Astrocyte of the spinal cord (primary cell): ENCODE measurements around the gene MYOG.

Experiments
- DNase-seq: peaks from one replicate; pipeline ENCODE4 v3.0.0; 2011; ENCODE audit warnings: low read depth, low spot score
- H3K4me3 ChIP-seq: 2 replicates; pipeline ENCODE4 v1.5.1; 2011; ENCODE audit warnings: low read depth, mild to moderate bottlenecking, low read length, moderate library complexity
- in situ Hi-C: cut with HindIII; loops from 2 replicates; pipeline ENCODE4 v1.10.0; 2017; ENCODE audit warnings: low sequenced_read_pairs
- TF ChIP-seq, protein P1 (sequence below): IDR thresholded peaks from 2 replicates; pipeline ENCODE4 v1.5.1; 2012; ENCODE audit warnings: low read depth, mild to moderate bottlenecking, low read length, inconsistent platforms

Gene MYOG

DNA sequence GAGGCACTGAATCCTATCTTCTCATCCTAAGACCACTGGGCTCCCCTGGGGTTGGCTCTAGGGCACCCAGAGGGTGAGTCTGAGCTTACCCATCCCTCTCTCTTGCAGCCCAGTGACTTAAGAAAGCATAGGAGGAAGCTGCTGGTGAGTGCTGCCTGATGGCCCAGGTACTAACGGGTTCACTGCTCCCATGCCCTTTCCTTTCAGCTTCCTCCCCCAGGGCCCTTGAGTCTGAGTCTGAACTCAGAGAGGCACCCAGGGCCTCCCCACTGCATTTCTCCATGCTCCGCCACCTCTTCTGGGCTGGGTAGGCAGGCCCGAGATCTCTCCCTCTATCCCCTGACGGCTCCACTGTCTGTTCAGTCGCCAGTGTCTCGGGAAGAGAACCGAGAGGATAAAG is 29.8 kb downstream of the MYOG start:
- TF ChIP-seq, protein P1, sequence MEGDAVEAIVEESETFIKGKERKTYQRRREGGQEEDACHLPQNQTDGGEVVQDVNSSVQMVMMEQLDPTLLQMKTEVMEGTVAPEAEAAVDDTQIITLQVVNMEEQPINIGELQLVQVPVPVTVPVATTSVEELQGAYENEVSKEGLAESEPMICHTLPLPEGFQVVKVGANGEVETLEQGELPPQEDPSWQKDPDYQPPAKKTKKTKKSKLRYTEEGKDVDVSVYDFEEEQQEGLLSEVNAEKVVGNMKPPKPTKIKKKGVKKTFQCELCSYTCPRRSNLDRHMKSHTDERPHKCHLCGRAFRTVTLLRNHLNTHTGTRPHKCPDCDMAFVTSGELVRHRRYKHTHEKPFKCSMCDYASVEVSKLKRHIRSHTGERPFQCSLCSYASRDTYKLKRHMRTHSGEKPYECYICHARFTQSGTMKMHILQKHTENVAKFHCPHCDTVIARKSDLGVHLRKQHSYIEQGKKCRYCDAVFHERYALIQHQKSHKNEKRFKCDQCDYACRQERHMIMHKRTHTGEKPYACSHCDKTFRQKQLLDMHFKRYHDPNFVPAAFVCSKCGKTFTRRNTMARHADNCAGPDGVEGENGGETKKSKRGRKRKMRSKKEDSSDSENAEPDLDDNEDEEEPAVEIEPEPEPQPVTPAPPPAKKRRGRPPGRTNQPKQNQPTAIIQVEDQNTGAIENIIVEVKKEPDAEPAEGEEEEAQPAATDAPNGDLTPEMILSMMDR, result no peak
- in situ Hi-C loops, result no loop called here
- no peak overlapping the region for H3K4me3 ChIP-seq
- no peak for DNase-seq

DNA sequence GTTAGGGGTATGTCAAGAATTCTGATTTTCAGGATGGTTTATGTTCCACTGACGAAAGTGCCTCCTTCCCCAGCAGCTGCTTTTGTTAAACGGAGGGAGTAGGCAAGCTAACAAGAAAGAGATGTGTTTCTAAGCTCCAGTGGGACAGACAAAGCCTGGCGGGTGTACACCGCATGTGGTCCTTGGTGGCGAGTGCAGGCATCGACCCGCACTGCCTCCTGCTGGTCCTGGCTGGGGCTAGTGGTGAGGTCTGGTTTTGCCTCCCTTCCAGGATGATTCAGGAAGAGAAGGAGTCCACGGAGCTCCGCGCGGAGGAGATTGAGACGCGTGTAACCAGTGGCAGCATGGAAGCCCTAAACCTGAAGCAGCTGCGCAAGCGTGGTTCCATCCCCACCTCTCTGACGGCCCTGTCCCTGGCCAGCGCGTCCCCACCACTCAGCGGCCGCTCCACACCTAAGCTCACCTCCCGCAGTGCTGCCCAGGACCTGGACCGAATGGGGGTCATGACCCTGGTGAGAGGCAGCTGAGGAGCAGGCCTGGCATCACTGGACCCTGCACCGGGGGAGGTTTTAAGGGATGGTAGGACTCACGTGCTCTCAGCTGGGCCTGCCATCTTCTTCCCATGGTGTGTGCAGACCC is 30.5 kb downstream of the MYOG start:
- H3K4me3 ChIP-seq, result no peak overlapping the region
- in situ Hi-C loops, result no loop called here
- no peak for DNase-seq
- TF ChIP-seq, protein P1, result no peak

DNA sequence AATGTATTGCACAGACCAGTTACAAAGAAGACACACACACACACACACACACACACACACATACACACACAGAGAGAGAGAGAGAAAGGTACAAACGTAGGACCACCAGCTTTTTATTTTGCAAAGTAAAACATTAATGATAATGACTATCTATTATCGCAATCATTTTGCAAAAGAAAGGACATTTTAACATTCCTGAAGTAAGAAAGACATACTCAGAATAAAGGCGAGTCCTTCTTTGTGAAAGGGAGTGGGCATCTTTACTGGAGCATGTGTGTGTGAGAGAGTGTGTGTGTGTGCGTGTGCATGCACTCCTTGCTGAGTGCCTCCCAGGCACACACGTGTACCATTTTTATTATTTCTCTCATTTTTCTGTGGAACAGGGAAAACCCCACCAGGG is 31.2 kb downstream of the MYOG start:
- TF ChIP-seq, protein P1, result no peak
- H3K4me3 ChIP-seq, result no peak overlapping the region
- no peak for DNase-seq
- in situ Hi-C loops, result no loop called here

DNA sequence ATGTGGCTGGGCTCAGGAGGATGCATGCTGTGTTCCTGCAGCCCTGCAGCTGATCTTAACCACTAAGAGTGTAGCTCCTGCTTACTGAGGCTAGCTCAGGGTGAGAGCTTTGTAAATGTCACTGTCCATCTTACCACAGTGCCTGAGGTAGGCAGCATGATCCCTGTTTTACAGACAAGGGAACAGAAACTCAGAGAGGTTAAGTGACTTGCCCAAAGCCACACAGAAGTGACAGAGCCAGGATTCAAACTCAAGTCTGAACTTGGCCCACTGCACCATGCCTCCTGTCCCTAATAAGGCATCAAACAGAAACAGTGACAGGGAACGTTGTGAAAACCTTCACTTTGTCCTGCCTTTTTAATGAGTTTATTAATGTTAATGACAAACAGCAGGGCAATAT is 31.6 kb downstream of the MYOG start:
- in situ Hi-C loops, result no loop called here
- no peak overlapping the region for H3K4me3 ChIP-seq
- no peak for DNase-seq
- TF ChIP-seq, protein P1, result no peak

DNA sequence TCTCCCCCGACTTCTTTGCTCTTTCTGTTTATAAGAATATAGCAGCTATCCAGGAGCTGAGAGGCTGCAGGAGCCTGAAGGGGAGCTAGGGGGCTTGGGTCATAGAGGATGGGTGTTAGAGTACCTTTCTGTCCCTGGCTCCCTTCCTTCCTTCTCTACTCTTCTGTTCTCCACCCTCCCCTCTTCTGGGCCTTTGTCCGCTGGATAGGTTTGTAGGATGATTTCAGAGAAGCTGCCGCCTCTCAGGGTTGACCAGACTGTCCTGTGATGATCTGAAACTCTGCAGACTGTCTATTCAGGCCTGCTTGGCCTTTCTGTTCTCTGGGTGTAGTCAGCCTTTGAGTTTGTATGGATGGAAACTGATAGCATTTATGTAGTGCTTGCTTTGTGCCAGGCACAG is 33.2 kb downstream of the MYOG start:
- no peak for DNase-seq
- no peak overlapping the region for H3K4me3 ChIP-seq
- TF ChIP-seq, protein P1, result no peak
- in situ Hi-C loops, result no loop called here

DNA sequence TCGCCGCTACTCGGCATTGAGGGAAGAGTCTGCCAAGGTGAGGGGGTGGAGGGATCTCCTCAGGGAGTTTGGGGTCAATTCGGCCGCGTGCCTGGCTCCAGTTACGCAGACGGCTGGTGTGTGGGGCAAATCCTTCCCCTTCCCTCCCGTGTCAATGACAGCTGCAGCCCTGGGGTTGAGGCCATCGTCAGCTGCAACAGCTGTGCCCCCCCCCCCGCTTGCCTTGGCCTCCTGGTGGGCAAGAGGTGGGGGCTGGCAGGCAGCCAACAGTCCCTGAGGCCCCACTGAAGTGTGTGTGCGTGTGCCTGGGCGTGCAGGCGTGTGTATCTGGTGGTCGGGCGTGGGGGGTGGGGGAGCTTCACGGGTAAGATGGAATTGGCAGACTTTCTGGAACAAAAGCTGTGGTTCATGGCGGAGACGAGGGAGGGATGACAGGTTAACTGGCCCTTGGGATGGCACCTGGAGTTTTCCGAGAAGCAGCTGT is 33.9 kb downstream of the MYOG start:
- no peak for DNase-seq
- in situ Hi-C loops, result no loop called here
- TF ChIP-seq, protein P1, result no peak
- H3K4me3 ChIP-seq, result no peak overlapping the region
